Activated T-cell treated with anti-CD3 and anti-CD28 coated beads for 1 hour (primary cell): Measurements from ENCODE around the gene AVPR2.

Source experiments
- DNase-seq: peaks from one replicate; pipeline ENCODE4 v3.0.0-alpha.2; 2020; ENCODE audit warnings: low read depth

Gene AVPR2

DNA sequence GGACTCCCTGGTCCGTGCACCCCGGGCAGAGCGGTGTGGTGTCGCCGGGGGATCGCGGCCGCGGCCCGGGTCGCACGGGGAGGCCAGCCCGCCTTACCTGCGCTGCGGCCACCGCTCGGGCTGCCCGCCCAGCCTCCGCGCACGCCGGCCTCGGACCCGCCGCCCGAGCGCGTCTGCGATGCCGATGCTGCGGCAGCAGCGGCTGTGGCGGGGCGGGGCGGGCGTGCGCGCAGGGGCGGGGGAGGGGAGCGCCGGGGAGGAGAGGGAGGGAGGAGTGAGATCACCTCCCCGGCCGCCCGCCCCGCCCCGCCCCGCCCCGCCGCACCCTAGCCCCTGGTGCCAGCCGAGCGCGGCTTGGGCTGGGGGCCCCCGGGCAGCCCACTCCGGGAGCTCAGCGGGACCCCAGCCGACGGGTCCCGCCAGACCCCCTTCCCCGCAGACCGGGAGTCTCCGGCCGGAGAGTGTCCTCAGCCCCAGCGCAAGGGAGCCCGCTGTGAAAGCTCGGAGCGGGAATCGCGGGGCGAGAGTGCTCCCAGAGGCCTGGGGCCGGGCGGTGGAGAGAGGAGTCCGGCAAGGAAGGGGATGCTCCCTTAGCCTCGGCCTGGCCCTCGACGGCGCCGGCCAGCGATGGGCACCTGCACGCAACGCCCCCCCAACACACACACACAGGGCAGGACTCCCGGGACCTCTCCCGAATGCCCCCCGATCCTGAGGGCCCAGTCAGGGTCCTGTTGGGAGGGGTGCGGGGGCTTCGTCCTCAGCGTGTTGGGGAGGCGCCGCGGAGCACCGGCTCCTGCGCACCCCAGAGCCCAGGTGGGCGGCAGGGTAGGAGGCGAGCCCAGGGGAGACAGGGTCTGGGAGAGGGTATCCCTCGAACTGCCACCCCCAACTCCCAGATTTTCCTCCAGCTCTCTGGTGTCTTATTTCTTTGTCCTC is 18.2 kb upstream of the AVPR2 start, which contains the start of gene L1CAM:
Gene L1CAM (minus strand): TSS at position 206 of the 936 bp plus-strand sequence. CDS start 10,337 bp downstream, outside the sequence.
- DNase-seq: peak; percentile 13

DNA sequence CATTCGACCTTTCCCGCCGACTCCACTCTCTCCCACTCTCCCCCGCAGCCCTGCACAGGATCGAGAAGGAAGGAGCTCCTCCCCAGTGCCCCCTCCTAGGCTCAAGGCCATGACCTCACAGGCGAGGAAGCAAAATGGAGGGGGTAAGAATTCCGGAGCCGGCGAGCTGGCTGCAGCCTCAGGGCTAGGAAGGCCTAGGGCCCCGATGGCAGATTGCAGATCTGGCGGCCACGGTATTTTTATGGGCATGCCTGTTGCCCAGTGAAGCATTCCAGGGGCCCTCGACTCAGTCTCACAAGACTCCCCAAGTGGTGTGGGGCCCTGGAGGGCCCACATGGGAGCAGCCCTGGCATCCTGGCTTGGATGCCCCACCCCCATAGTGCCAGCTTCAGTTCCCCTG is 17.6 kb upstream of the AVPR2 start:
- DNase-seq: no peak

DNA sequence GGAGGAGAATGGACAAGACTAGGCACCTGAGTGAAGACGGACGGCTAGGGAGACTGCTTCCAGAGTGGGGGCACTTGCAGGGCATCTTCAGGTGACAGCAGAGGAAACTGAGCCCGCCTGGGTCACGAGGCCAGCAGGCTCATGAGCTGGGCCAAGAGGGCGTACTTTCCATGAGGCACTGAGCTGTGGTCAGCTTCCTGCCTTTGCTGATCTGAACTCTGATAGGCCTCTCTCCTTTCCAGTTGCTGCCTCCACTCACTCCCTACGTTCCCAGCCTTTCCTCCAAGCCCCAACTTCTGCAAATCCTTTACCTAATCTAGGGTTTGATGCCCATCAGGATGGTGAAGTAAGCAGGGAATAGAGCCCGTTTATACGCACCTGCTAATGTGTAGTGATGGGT is 17.1 kb upstream of the AVPR2 start:
- DNase-seq: no peak

DNA sequence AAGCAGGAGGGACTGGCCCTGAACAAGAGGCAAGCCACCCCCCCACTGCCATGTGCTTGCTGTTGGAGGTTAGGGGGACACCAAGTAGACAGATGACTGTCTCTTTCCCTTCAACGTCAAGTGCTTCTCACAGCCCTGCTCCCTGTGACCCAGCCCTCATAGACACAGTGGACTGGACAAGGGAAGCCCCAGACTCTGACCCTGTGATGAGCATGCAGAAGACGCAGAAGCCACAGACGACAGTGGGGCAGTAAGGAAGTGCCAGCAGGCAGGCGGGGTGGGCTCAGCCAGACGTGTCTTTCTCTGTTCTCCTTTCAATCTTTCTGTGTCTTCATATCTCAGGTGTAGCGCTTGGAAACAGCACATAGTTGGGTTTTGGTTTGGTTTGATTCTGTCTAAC is 16.1 kb upstream of the AVPR2 start:
- no peak for DNase-seq

GRCh38 chrX:153889123-153889522 is 15.3 kb upstream of the AVPR2 start:
- no peak for DNase-seq

DNA sequence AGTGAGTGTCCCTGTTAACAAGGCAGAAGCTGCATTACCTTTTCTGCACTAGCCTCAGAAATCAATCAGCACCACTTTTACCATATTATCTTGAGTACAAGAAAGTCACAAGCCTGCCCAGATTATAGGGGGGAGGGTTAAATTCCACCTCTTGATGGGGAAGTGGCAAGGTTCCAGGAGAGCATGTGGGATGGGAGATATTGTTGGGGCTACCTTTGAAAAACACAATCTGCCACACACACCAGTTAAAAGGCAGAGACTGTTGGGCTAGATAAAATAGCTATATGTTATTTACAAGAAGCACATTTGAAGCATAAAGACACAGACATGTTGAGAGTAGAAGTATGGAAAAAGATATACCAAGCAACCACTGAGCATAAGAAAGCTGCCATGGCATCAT is 6.6 kb upstream of the AVPR2 start:
- DNase-seq: no peak

DNA sequence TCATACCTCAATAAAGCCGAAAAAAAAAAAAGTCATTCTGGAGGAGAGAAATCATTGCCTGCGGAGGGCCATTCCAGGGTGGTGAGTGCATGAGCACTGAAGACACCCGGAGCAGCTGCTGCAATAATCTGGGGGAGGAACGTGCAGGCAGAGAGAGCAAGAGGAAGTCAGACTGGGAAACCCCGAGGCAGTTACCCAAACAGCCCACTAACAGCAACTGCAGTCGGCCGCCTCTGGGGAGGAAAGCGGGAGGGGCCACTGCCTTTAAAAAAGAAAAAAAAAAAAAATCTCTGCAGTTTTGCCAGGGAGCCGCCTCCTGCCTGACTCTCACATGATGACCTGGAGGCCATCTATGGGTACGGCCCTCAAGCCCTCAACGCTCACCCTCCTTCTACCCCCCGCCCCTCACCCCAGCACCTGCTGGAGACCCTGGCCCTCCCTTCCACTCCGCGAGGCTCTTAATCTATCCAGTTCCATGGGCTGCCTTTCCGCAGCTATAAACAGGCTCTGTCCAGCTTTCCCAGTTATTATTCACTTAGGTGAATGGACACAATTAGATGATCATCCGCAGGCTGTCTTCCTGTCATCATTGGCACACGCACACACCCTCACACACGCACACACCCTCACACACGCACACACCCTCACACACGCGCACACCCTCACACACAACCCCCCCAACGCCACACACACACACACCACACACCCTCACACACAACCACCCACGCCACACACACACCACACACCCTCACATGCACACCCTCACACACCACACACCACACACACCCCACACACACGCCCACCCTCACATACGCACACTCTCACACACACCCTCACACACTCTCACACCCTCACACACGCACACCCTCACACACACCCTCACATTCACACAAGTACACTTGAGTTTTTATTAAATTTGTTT is 3.4 kb upstream of the AVPR2 start:
- DNase-seq: peak; percentile 42

- DNase-seq: no peak
These were observed 2.7 kb upstream of the AVPR2 start for GRCh38 chrX:153901753-153902140.

DNA sequence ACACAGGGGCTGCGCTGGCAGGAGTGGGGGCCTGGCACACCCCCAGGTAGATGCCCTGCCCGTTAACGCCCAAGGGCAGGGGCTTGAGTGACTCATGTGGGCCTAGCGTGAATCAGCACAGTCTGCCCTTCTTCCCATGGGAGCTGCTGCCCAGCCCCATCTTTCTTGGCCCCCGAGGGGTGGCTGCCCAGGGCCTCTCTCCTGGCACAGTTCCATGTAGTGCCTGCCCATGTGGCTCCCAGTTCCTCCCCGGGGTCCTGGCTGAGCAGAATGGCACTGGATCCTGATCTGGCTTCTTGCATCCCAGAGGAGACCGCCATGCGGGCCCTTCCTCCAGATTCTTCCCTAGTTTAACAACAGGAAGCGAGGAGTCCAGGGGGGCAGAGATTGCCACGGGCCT is 2.1 kb upstream of the AVPR2 start:
- DNase-seq: no peak

DNA sequence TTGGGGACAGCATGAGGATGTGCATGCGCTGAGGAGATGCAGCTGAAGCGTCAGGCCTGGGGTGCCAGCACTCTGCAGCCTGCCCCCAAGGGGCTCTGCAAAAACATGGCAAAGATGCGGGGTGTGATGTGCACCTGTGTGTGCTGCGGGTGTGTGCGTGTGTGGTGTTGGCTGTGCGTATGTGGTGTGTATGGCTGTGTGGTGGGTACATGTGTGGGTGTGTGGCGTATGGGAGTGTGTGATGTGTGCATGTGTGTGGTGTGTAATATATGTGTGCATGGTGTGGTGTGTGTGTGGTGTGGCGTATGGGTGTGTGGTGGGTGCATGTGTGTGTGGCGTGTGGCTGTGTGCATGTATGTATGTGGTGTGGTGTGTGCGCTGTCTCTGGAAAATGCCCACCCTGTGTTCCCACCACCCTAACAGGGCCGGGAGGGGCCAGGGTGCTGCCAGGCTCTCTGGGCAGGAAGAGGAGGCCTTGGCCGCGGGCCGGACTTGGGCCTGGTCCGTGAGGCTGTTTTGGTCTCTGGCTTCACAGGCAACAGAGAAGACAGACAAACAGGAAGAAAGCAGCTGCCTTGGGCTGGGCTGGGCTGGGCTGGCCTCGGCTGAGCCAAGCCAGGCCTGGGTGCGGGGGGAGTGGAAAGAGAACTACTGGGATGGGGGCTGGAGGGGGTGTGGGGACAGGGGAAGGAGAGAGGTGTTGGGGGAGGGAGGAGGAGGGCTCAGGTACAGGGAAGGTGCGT is 1.1 kb upstream of the AVPR2 start:
- DNase-seq: no peak

DNA sequence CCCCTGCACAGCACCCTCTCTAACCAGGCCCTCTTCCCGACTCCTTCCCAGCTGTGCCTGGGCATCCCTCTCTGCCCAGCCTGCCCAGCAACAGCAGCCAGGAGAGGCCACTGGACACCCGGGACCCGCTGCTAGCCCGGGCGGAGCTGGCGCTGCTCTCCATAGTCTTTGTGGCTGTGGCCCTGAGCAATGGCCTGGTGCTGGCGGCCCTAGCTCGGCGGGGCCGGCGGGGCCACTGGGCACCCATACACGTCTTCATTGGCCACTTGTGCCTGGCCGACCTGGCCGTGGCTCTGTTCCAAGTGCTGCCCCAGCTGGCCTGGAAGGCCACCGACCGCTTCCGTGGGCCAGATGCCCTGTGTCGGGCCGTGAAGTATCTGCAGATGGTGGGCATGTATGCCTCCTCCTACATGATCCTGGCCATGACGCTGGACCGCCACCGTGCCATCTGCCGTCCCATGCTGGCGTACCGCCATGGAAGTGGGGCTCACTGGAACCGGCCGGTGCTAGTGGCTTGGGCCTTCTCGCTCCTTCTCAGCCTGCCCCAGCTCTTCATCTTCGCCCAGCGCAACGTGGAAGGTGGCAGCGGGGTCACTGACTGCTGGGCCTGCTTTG is 1.1 kb downstream of the AVPR2 start:
- DNase-seq: no peak

- DNase-seq: no peak
These were observed 1.8 kb downstream of the AVPR2 start for GRCh38 chrX:153906126-153906917.

GRCh38 chrX:153907456-153907855 is 3.0 kb downstream of the AVPR2 start:
- DNase-seq: no peak

DNA sequence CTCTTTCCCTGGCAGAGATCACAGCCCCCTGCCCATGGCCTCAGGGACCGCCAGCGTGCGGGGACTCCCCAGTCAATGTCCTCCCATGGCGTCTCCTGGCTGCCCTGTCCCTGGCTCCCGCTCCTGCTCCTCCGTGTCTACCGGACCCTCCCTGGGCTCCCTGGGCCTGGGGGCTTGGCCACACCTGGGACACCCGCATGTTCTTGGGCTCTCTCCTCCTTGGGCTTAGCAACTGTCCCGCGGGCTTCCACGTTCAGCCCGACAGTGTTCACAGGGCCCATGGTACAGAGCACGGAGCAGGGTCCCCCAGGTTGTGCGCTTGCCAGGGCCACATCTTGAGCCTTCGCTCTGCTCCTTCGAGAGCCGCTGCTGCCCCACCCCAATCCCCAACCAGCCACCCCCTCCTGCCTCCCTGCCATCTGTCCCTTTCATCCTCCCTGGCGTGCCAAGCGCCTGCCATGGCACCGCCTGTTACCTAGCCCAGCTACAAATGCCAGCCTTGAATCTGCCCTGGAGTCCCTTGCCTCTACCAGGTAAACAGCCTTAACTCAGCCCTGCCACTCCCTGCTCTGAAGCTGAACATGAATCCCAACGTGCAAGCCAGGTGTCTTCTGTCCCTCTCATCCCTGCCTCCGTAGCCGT is 3.9 kb downstream of the AVPR2 start:
- no peak for DNase-seq

DNA sequence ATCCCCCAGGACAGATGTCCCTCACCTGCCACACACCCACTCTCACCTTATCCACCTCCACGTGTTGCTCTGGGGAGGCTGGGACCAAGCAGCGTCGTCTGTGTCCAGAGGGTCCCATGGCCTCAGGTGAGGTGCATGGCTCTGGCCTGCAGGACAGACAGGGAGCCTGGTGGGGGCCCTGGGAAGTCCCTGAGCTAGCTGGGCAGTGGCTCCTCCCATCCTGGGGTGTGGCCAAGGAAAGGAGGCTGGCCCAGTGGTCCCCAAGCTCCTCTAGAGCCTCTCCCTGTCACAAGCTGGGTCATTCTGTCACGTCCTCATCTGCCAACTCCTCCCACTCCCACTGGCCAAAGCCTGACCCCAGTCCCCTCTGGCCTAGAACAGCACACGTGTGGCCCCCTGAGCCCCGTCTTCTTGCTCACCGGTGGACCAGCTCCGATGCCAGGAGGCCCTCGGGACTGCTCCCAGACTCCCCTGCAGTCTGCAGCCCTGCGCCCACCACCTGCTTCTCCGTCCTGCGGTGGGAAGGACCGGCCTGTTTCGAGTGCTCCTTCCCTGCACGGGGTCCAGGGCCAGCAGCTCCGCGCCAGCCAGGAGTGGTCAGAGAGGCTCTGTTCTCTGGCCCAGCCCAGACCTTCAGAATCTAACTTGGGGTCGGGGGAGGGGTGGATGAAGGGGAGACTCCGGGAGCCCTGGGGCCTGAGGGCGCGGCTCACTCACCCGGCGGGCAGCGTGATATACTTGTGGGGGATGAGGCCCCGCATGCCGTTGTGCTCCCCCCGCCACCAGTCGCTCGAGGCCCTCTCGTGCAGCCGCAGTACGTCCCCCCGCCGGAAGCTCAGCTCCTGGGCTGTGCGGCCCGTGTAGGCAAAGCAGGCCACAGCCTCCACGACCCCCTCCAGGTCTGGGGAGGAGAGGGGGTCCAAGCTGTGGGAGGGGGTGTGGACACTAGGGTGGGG is 4.8 kb downstream of the AVPR2 start:
- no peak for DNase-seq

DNA sequence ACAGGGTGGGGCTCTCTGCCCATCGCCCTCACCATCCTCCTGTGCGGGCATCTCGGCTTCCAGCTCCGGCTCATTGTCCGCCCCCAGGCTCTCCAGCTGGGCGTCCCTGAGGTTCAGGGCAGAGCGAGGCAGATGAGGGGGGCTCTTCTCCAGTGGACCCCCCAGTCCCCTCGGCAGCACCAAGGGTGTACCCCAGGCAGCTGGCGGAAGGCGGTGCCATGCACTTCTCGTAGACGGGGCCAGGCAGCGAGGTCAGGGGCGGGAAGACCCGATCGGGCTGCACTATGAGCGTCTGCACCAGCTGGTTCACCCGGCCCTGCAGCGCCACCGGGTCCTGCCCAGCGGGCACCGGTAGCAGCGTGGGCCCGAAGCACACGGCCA is 5.5 kb downstream of the AVPR2 start:
- DNase-seq: no peak

DNA sequence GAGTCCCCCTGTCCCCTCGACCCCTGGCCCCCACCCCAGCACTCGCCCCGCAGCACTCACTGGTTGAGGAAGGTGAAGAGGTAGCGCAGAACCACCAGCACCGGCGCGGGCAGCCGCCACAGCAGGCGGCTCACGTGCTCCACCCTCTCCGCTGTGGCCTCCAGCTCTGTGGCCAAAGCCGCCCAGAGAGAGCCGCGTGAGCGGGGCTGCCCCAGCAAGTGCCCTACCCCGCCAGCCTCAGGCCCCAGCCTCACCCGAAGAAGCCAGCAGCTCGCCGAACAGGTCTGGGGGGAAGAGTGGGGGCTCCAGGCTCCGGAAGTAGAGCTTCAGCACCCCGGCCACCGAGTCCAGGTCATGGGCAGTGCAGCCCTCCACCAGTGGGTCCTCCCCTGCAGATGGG is 6.0 kb downstream of the AVPR2 start:
- no peak for DNase-seq

DNA sequence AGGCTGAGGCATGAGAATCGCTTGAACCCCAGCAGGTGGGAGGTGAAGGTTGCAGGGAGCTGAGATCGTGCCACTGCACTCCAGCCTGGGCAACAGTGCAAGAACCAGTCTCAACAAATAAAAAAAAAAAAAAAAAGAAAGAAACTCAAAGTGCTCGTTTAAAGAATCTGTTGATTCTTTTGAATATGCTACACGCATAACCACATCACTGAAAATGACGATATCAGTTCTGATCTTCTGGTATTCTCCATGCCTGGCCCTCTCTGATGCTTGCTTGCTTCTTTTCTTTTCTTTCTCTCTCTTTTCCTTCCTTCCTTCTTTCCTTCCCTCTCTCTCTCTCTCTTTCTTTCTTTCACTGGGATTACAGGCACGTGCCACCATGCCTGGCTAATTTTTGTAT is 7.3 kb downstream of the AVPR2 start:
- no peak for DNase-seq

GRCh38 chrX:153913211-153913610 is 8.7 kb downstream of the AVPR2 start:
- DNase-seq: no peak
